NCI-H1048 (cell line): Measurements from ENCODE around the gene MED16.

Experiments used
- DNase-seq: peaks from one replicate; lab custom pipeline; 2025; lab: John Stamatoyannopoulos, UW

MED16 gene

DNA sequence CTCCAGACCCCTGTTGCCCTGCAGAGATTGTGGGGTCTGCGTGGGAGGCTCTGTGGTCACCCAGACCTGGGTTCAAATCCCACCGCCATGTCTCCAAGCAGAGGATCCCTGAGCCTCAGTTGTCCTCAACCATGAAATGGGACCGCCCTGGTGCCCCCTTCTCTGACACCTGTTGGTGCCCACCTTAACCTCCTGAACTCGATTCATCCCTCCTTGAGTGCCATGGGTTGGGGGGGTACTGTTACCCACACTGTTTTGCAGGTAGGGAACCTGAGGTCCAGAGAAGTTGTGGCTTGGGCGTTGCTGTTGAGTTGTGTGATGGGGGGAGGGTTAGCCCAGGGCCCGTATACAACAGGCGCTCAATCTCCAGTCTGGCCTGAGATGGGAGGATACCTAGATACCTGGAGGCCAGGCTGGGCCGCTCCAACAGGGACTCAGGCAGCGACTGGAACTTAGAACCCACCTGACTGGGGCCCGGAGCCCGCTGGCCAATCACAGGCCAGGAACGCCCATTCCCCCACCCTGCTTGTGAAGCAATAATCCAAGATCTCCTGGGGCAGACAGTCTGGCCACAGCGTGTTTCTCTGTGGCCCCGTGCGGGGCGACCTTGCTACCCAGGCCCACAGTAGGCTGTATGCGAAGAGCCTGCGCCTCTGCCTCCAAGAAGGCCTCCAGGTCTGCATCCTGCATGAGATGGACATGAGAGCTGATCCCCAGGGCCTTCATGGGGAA lies 35.6 kb upstream of the MED16 start:
- DNase-seq, result no peak

DNA sequence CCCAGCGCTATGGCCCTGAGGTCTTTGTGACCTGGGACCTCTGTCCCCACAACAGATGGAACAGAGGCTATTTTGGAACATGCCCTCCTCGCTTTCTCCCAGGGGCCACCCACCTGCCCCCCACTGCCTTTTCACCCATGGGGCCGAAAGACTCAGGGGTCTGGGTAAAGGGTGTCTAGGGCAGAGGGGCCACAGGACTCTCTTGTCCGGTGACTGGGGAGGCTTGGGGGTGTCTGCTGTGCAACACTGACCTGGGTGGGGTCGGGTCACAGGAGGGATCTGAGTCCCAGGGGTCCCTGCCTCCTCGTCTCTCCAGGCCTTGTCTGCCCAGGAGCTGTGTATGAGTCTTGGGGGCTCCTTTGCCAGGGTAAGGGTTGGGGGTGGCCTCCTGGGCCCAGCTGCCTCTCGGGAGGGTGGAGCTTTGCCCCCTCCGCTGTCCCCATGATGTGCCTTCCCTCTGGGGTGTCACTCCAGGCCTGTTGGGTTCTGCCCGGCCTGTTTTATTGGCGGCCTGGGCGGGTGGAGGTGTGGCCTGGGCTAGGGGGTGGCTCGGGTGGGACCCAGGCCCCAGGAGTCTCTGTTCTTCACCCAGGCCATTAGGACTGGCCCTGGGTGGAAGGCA lies 34.9 kb upstream of the MED16 start:
- DNase-seq, result no peak

DNA sequence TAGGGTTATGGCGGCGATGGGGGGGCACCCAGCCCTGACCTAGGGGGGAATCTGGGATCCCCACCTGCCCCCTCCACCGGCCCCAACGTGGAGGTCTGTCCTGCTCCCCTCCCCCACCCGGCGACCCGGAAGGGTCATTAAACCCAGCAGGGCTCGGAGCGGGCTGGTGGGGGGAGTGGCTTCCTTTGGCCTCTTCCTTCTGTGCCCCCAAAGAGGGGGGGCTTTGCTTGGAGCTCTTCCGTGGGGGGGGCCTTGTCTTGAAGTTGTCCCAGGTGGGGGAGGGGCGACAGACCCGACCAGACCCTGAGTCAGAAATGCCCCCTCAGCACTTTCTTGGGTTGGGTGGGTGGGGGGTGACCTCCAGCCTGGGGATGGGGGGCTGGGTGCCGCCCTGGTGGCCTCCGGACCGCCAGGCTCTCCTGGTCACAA lies 34.4 kb upstream of the MED16 start:
- DNase-seq, result no peak

- no peak for DNase-seq
Observed at GRCh38 chr19:926589-927350, 33.8 kb upstream of the MED16 start.

DNA sequence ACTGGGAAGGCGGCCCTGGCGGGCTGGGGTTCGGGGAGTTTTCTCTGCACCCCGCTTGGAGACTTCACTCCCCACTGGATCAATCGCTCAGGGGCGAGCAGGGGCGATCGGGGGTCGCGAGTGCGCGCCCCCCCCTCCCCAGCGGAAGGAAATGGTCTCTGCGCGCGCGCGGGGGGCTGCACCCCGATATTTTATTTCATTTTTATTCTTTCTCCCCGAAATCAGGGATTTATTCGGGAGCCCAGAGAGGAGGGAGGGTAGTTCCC lies 33.3 kb upstream of the MED16 start:
- no peak for DNase-seq

- DNase-seq, result peak; percentile 62
Observed at GRCh38 chr19:925526-926322, 32.7 kb upstream of the MED16 start, which contains the start of gene ARID3A. Gene ARID3A (plus strand): TSS chr19:926035. CDS start chr19:929529, 3,494 bp downstream.

GRCh38 chr19:925087-925525 lies 32.1 kb upstream of the MED16 start:
- no peak for DNase-seq

- DNase-seq, result no peak
Observed at GRCh38 chr19:924553-925086, 31.6 kb upstream of the MED16 start.

DNA sequence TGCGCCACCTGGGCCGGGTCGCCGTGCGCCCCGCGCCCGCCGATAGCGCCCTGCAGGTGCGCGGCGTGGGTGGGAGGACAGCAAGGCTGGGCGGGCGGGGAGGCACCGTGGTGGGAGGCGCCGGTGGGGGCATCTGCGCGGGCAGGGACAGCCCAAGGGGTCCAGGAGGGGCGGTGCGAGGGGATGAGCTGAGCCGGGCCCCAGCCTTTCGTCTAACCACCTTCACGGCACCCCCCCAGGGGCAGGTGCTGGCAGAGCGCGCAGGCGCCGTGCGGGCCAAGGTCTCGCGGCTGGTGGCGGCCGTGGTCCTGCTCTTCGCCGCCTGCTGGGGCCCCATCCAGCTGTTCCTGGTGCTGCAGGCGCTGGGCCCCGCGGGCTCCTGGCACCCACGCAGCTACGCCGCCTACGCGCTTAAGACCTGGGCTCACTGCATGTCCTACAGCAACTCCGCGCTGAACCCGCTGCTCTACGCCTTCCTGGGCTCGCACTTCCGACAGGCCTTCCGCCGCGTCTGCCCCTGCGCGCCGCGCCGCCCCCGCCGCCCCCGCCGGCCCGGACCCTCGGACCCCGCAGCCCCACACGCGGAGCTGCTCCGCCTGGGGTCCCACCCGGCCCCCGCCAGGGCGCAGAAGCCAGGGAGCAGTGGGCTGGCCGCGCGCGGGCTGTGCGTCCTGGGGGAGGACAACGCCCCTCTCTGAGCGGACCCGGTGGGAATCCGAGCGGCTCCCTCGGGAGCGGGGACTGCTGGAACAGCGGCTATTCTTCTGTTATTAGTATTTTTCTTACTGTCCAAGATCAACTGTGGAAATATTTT lies 27.3 kb upstream of the MED16 start:
- DNase-seq, result no peak

- no peak for DNase-seq
Observed at GRCh38 chr19:919199-920050, 26.4 kb upstream of the MED16 start.

DNA sequence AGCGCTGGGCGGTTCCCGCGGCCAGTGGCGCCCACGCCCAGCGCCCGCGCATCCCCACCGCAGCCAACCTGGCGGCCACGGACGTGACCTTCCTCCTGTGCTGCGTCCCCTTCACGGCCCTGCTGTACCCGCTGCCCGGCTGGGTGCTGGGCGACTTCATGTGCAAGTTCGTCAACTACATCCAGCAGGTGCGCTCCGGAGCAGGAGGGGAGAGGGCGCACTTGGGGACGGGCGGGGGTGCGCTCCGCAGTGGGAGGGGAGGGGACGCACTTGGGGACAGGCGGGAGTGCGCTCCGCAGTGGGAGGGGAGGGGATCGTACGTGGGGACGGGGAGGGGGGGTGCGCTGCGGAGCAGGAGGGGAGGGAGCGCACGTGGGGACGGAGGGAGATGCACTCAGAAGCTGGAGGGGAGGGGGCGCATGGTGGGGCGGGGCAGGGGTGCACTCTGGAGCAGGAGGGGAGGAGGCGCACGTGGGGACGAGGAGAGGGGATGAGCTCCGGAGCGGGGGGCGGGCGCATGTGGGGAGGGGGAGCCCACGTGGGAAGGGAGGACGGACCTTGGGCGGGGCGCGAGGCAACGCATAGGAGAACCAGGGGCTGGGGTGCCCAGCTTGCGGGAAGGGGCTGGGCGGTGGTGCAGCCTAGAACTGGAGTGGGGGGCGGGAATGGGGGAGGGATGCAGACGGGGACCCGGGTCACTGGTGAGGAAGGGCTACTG lies 25.7 kb upstream of the MED16 start:
- no peak for DNase-seq

- DNase-seq, result no peak
Observed at GRCh38 chr19:918152-918437, 25.1 kb upstream of the MED16 start.

DNA sequence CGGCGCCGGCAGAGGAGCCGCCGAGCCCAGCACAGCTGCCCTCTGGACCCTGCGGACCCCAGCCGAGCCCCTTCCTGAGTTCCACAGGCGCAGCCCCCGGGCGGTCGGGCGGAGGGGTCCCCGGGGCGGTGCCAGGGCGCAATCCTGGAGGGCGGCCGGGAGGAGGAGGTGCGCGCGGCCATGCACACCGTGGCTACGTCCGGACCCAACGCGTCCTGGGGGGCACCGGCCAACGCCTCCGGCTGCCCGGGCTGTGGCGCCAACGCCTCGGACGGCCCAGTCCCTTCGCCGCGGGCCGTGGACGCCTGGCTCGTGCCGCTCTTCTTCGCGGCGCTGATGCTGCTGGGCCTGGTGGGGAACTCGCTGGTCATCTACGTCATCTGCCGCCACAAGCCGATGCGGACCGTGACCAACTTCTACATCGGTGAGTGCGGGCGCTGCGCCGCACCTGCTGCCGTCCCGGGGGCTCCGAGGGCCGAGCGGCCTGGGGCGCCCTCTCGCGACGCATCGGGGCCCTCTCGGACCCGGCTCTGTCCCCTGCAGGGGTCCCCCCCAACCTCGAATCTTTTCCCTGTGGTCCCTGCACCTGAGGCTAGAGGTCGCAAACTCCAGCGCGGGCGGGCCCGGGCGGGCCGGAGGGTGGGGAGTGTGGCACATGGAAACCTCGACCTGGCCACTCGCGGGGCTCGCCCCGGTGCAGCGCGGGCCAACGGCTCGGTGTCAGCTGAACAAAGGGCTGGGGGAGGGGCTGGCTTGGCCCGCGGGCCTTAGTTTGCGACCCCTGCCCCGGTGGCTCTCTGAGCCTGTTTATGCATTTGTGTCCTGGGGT lies 24.6 kb upstream of the MED16 start, which contains the start of gene KISS1R:
Gene KISS1R, plus strand, starts transcription at position 11 of the 829 bp plus-strand sequence. Its CDS starts 170 bp downstream, at position 181.
- no peak for DNase-seq

GRCh38 chr19:916645-917322 lies 23.8 kb upstream of the MED16 start:
- DNase-seq, result peak; percentile 37

- no peak for DNase-seq
Observed at GRCh38 chr19:913080-913748, 20.2 kb upstream of the MED16 start, which contains the start of gene R3HDM4. Gene R3HDM4 (minus strand): TSS chr19:913219. CDS start chr19:913157, 62 bp downstream.

- DNase-seq, result no peak
Observed at GRCh38 chr19:912181-913079, 19.4 kb upstream of the MED16 start.
